Esophagus squamous epithelium (tissue), 4 donors: ENCODE results near the gene HOXA13.

Experiments
- POLR2A ChIP-seq, 4 donors: fragments of 450-650 bp; IDR thresholded peaks; one replicate each; pipeline ENCODE4 v1.6.1; 2017; ENCODE audit warnings: antibody characterized with exemption in 4 of 4, mild to moderate bottlenecking in 4 of 4, moderate library complexity in 3 of 4
- TF ChIP-seq, protein P1 (sequence below), 6 experiments: fragments of 450-650 bp in 4 of 6; fragments of 200-600 bp in 2 of 6; sonication (generic) in 2 of 6; IDR thresholded peaks; one replicate each; pipeline ENCODE4 v1.5.1; 2016 to 2019; ENCODE audit warnings: antibody characterized with exemption in 6 of 6, mild to moderate bottlenecking in 4 of 6, moderate library complexity in 4 of 6

DNA sequence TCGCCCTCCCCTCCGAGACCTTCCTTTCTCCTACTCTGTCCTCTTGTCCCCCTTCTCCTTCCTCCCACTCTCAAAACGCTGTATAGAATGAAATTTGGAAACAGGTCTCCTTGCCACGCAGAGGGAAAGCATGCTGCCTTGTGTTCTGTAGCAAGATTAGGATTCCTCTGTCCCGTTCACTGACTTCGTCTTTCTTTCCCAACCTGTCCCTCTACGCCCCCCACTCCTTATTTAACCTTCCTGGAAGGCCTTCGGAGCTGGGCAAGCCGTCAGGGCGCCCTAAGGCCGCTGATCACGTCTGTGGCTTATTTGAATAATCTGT, 35.9 kb downstream of the HOXA13 start:
- TF ChIP-seq, protein P1, sequence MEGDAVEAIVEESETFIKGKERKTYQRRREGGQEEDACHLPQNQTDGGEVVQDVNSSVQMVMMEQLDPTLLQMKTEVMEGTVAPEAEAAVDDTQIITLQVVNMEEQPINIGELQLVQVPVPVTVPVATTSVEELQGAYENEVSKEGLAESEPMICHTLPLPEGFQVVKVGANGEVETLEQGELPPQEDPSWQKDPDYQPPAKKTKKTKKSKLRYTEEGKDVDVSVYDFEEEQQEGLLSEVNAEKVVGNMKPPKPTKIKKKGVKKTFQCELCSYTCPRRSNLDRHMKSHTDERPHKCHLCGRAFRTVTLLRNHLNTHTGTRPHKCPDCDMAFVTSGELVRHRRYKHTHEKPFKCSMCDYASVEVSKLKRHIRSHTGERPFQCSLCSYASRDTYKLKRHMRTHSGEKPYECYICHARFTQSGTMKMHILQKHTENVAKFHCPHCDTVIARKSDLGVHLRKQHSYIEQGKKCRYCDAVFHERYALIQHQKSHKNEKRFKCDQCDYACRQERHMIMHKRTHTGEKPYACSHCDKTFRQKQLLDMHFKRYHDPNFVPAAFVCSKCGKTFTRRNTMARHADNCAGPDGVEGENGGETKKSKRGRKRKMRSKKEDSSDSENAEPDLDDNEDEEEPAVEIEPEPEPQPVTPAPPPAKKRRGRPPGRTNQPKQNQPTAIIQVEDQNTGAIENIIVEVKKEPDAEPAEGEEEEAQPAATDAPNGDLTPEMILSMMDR (IDR thresholded peaks at IDR 0.05): no peak
- TF ChIP-seq POLR2A (IDR thresholded peaks at IDR 0.05): no peak
